ENCODE measurements around the gene LCP2. TPM values are rescaled to one million over a fixed set of nuclear protein-coding genes. Genes with fewer than 3 reads are reported as not detected.

Gene LCP2
- total RNA-seq, 1 donor from 2014 or later: not detected

GRCh38 chr5:170343177-170343576, 45.6 kb upstream of the LCP2 start:
- Histone ChIP-seq H3K27ac (no peak overlapping the region), H3K36me3 (no peaks in the 10 kb centered on the region), H3K79me2 (ENCODE audit: low read depth) (no peaks in the 10 kb centered on the region), H3K4me1 (peaks cover 27% of the 10 kb centered on the region), H3K4me2 (no peak overlapping the region), H3K9me3 (ENCODE audit: low read depth) (no peaks in the 10 kb centered on the region), H3K27me3 (no peaks in the 10 kb centered on the region), H3K4me3 (no peak overlapping the region), H4K20me1 (ENCODE audit: low read depth) (no peaks in the 10 kb centered on the region), H2AFZ (replicated peaks) (no peak overlapping the region), H3K9ac (no peak overlapping the region), H3F3A (ENCODE audit: low read depth) (peaks cover 4% of the 10 kb centered on the region)
- Mint-ChIP-seq H3K9me3 (peaks cover 33% of the 10 kb centered on the region), H3K4me1 (peaks cover 32% of the 10 kb centered on the region), H3K27ac (peak overlapping the region; percentile 40), H3K27me3 (ENCODE audit: insufficient read depth, low read depth) (peaks cover 14% of the 10 kb centered on the region), H3K4me3 (no peak overlapping the region), H3K36me3 (peaks cover 6% of the 10 kb centered on the region)
- DNase-seq (ENCODE audit: low spot score): no peak
- TF ChIP-seq EZH2phosphoT487 (IDR thresholded peaks at IDR 0.05) (no peak), CTCF (IDR thresholded peaks at IDR 0.05) (no peak), EZH2 (IDR thresholded peaks at IDR 0.05) (no peak)

- no peak overlapping the region for H3K4me3 ChIP-seq
- peaks cover 14% of the 10 kb centered on the region for H3K27me3 Mint-ChIP-seq (ENCODE audit: insufficient read depth, low read depth)
- H4K20me1 ChIP-seq (ENCODE audit: low read depth): no peaks in the 10 kb centered on the region
- H3K4me2 ChIP-seq: no peak overlapping the region
- H3K4me1 Mint-ChIP-seq: peaks cover 33% of the 10 kb centered on the region
- H3K4me3 Mint-ChIP-seq: no peak overlapping the region
- H2AFZ ChIP-seq (replicated peaks): no peak overlapping the region
- no peak for DNase-seq (ENCODE audit: low spot score)
- H3K9me3 ChIP-seq (ENCODE audit: low read depth): no peaks in the 10 kb centered on the region
- H3K36me3 Mint-ChIP-seq: peaks cover 6% of the 10 kb centered on the region
- no peak overlapping the region for H3K27ac ChIP-seq
- H3F3A ChIP-seq (ENCODE audit: low read depth): peaks cover 12% of the 10 kb centered on the region
- H3K27me3 ChIP-seq: no peaks in the 10 kb centered on the region
- H3K27ac Mint-ChIP-seq: no peak overlapping the region
- H3K79me2 ChIP-seq (ENCODE audit: low read depth): no peaks in the 10 kb centered on the region
- H3K9ac ChIP-seq: no peak overlapping the region
- H3K36me3 ChIP-seq: no peaks in the 10 kb centered on the region
- TF ChIP-seq EZH2phosphoT487 (IDR thresholded peaks at IDR 0.05): no peak
- TF ChIP-seq EZH2 (IDR thresholded peaks at IDR 0.05): no peak
- no peak for TF ChIP-seq CTCF (IDR thresholded peaks at IDR 0.05)
- H3K9me3 Mint-ChIP-seq: peaks cover 33% of the 10 kb centered on the region
- peaks cover 30% of the 10 kb centered on the region for H3K4me1 ChIP-seq
Observed at GRCh38 chr5:170342153-170342725, 44.7 kb upstream of the LCP2 start.

GRCh38 chr5:170341545-170341944, 44.0 kb upstream of the LCP2 start:
- H3K27me3 ChIP-seq: no peaks in the 10 kb centered on the region
- Mint-ChIP-seq H3K27me3 (ENCODE audit: insufficient read depth, low read depth) (peaks cover 16% of the 10 kb centered on the region), H3K4me1 (peaks cover 39% of the 10 kb centered on the region), H3K9me3 (peaks cover 33% of the 10 kb centered on the region), H3K4me3 (no peak overlapping the region), H3K36me3 (peaks cover 6% of the 10 kb centered on the region), H3K27ac (no peak overlapping the region)
- H3K27ac ChIP-seq: no peak overlapping the region
- no peak overlapping the region for H3K9ac ChIP-seq
- H3K79me2 ChIP-seq (ENCODE audit: low read depth): no peaks in the 10 kb centered on the region
- no peak overlapping the region for H2AFZ ChIP-seq (replicated peaks)
- no peak overlapping the region for H3K4me2 ChIP-seq
- no peak overlapping the region for H3K4me3 ChIP-seq
- no peaks in the 10 kb centered on the region for H3K9me3 ChIP-seq (ENCODE audit: low read depth)
- TF ChIP-seq EZH2phosphoT487 (IDR thresholded peaks at IDR 0.05) (no peak), CTCF (IDR thresholded peaks at IDR 0.05) (no peak), EZH2 (IDR thresholded peaks at IDR 0.05) (no peak)
- H3F3A ChIP-seq (ENCODE audit: low read depth): peaks cover 19% of the 10 kb centered on the region
- DNase-seq (ENCODE audit: low spot score): no peak
- H4K20me1 ChIP-seq (ENCODE audit: low read depth): no peaks in the 10 kb centered on the region
- H3K4me1 ChIP-seq: peaks cover 32% of the 10 kb centered on the region
- H3K36me3 ChIP-seq: no peaks in the 10 kb centered on the region
